GM21515 (cell line): ENCODE data around the gene DCLK1.

ENCODE experiments used
- ATAC-seq: cut with Tn5 transposase; IDR thresholded peaks from one replicate; pipeline ENCODE4 v1.9.1; 2021; ENCODE audit not compliant: unreplicated experiment

Gene DCLK1

DNA sequence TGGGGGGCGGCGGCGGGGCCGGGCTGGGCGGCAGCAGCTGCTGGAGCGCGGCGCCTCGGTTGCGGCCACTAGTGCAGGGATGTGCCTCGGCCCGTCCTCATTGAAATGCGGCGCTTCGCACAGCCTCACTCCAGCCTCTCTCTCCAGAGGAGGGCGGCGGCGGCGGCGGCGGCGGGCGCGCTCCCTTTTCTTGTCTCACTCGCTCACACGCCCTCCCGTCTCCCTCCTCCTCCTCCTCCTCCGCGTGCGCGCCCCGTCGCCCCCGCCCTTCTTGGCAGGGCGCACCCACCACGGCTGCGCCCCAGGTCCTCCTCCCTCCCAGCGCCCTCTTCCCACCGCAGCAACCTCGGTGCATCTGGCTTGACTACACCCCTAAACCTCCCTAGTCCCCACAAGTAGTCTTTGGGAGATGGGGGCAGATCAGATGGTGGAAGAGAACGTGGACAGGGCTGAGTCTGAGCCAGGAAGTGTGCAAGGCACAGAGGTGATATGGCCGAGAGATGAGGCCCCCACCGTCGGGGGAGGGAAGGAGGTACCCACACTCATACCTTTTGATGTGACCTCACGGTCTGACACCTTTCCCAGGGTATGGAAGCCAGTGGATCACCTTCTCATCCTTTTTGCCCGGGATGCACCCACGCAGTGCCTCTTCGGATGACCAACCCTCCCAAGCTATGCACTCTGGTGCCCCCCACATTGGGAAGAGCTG lies at the start of gene DCLK1:
DCLK1 (minus strand) TSS at position 161 of the 709 bp plus-strand sequence.
- ATAC-seq: no peak

DNA sequence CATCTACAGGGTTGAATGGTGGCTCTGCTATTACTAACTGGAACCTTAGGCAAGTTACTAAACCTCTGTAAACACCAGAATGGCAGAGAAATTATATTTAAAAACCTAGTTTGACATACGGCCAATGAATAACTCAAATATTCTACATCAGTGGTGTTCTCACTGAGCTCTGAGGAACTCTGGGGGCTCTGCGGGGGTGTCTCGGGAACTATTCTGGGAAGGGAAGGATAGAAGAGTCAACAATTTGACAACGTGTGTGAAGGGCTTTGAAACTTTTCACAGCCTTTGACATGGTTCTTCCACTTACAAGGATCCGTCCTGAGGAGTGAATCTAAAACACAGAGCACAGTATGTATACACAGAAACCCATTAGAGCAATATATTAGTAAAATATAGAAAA lies 44.4 kb upstream of the DCLK1 start:
- no peak for ATAC-seq

DNA sequence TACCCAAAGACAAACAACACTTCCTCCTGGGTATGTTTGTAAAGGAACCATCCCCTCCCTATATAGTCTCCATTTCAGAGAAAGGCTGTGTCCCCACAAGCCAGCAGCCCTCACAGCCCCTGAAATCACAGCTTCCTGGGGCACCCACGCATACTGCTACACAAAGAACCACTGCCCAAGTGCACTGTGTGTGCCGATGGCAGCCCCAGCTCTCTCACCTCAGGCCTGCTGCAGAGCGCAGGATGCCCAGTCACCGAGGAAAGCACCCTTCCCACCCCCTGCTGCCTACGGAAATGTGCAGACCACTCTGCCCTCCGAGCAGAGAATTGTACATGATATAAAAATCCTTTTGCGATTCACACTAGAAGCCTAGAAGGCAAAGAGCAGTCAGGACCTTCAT lies 43.7 kb upstream of the DCLK1 start:
- no peak for ATAC-seq

DNA sequence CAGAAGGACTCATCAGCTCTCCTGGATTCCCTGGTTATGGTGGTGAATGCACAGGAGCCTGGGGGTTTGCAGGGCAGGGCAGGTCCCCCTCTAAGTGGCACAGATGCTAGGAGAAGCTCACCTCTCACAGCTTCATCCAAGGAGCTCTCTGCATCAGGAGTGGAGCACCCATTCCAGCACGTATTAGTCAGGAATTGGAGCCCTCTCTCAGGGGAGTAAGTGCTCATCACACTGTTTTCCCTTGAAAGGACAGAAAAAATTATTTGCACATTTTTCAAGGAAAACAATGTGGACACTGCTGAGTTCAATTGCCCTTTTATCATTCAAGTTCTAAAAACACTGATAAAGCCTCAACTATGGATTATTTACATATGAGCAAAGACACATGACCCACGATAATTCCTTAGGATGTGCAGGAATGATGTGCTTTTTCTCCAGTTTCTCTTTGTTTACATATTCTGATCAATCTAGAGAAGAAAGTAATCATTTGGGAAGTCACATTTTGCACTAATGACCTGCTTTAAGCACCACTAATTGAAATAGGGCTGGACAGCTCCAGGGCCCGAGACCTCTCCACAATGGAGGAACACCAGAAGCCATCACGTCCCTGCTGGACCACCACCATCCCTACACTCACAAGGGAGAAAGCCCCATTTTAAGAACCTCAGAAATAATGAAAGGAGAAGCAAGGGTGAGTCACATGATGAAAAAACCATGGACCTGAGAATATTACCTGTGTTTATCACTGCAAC lies 42.6 kb upstream of the DCLK1 start:
- ATAC-seq: no peak

DNA sequence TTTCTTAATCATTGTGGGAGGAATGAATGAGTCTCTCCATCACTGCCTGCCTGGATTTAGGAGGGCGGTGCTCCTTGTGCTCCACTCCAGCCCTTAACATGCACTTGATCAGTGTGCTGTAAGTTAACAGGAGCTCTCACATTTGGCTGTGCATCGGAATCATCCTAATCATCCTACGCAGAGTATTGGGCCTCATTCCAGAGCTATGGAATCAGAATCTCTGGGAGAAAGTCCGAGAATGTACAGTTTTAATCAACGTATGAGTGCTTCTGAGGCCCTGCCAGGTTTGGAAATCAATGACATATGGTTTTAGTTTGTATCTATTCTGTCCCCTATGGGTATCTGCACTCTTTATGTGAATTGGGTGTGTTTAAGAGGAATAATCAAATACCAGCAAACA lies 34.9 kb upstream of the DCLK1 start:
- ATAC-seq: no peak

DNA sequence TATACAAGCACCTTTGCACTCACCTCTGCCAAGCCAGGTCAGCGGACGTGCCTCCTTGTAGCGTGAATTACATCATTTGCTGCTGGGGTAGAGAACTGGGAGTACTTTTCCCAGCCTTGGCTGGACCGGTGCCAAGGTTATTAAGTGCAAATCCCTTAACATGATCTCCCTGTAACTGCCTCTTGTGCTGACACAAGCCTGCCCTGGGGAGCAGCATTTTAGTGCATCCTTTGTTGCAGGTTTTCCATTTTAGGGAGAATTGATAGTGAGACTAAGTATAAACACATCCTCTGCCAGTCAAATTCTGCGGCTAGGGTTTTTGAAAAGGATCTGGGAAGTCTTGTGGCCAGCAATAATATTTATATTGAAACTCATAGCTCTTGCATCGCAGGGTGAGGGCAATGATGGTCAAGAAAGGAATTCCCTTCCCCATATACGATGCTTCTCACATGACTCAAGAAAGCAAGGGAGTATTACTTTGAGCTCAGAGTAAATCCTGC lies 32.7 kb upstream of the DCLK1 start:
- no peak for ATAC-seq

DNA sequence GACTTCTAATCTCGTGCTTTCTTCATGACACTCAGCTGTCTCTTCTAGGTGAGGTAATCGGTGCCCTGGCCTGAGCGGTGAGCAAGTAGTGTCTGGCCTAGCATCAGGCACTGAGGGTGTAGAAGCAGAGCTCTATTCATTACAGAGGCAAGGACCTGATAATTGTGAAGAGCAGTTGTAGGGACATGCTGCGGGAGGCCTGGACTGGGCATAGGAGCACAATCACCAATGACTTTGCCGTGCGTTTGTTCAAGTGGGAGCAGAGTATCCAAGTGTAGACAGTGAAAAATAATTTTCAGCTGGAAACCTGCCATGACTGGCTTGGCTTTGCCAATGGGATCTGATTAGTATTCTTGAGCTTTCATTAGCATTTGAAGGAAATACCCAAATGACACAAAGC lies 32.1 kb upstream of the DCLK1 start:
- ATAC-seq: no peak

DNA sequence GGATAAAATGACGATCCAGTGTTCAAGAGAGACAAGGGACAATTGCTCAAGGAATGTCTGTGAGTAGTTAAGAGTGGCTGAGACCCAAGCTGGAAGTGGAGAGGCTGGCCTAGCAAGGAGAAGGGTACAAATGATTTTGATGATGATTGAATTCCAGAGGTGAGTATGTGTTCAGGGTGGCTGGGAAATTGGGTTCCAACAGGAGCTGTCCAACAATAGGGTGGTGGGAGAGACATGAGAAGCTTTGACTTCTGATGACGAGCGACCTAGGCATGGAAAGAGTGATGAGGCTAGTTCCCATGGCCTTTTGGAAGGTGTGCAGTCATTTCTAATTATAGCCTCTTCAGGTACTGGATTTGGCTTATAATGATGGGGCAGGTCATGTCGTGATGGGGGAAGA lies 29.1 kb upstream of the DCLK1 start:
- no peak for ATAC-seq

DNA sequence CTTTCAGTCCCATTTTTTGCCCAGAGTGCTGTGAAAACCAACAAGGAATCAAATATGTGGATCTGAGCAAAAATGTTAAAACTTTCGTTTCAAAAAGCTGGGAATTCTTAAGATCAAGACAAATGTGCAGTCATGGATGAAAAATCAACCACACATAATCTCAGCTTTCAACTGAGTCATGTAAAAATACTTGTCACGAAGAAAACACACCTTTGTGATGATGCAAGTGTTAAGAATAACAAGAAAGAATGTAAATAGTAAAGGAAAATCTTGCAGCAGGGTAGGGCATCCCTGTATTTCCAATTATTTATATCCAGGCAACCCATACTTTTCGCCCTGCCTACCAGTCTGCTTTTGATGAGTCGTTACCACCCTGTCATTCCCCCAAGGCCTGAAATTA lies 27.4 kb upstream of the DCLK1 start:
- no peak for ATAC-seq

DNA sequence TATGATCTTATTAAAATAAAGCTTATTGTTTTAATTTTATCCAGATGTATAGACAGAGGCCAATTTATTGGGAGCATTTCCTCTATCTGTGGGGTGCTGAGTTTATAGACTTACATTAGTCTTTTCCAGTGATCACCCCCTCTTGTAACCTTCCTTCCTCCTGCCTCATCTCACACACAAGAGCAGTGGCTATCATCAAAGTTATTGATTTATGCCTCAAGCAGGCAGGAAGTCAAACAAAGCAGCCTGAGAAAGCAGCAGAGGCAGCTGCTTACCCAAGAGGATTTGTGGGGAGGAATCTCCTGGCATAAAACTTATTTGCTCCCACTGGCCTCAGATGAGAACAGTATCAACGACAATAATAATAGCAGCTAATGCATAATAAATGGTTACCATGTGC lies 26.3 kb upstream of the DCLK1 start:
- no peak for ATAC-seq

DNA sequence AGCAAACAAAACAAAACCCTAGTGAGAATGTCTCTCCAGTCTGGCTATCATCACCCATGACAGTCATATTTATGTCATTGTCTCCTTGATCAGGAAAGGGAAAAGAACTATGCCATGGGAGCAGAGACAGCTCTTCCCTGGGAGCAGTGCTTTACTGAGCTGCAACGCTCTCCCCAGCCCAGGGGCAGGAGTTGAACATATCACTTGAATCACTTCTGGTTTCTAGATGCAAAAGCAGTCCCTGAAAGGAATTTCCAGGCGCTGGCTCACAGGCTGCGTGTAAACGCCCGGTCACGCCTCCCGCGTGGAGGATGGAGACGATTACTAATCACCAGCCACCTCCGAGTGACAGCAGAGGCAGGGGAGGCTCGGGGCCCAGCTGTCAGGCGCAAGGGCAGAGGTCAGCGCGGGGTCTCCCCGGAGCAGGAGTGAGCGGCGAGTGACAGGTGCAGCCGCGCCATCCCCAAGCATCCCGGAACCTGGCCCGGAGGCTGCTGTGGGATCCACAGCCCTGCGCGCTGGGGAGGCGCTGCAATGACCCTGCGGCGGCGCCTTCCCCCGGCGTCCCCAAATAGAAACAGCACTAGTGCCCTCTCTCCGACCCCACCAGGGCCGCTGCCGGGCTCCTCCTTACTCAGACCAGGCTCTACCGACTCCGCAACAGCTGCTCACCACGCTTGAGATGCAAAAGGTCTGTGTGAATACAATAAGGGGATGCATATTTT lies 23.5 kb upstream of the DCLK1 start:
- no peak for ATAC-seq

DNA sequence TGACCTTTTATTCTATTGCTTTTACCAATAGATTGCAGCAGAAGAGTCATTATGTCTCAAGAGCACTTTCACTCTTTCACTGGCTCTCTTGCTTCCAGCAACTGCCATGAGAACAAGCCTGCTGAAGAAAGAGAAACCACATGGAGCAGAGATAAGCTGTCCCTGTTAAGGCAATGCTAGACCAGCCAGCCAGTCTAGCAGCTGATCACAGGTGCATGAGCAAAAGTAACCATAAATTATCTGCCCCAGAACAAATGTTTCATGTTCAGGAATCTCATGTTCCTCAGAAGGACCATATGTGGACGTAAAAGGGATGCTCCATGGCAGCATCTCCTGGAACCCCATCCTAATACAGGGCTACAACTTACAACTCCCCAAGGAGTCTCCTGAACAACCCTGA lies 20.4 kb upstream of the DCLK1 start:
- no peak for ATAC-seq

DNA sequence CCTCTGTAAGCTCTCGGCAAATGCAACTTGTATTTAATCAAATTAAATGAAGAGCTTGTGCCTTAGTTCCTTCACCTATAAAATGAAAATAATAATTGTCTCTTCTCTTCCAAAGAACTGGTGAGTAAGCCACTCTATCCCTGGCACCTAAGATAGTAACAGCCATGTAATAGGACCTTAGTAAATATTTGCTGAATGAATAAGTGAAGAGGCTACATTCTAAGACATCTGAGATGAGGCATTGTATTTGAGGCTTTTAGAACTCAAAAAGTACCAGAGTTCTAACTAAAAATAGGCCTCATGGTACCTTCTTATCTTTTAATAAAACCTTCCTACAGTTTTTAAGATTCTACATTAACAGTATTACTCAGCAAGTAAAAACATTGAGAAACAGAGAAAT lies 17.3 kb upstream of the DCLK1 start:
- ATAC-seq: no peak

DNA sequence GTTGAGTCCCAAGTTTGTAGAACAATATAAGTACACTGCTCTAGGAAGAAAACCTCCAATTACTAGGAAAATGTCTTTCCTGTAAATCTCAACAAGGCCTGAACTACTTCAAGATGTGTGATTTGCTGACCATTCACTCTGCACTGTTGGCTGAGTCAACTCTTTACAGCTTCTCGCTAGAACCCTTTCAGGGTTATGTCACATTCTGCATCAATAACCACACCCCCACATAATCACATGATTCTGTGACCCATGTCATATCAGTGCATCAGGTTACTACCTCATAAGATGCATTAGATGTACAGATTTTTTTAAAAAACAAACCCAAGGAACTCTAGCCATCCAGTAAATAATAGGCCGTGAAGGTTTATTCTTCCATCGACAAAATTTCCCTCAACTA lies 16.1 kb upstream of the DCLK1 start:
- ATAC-seq: no peak

DNA sequence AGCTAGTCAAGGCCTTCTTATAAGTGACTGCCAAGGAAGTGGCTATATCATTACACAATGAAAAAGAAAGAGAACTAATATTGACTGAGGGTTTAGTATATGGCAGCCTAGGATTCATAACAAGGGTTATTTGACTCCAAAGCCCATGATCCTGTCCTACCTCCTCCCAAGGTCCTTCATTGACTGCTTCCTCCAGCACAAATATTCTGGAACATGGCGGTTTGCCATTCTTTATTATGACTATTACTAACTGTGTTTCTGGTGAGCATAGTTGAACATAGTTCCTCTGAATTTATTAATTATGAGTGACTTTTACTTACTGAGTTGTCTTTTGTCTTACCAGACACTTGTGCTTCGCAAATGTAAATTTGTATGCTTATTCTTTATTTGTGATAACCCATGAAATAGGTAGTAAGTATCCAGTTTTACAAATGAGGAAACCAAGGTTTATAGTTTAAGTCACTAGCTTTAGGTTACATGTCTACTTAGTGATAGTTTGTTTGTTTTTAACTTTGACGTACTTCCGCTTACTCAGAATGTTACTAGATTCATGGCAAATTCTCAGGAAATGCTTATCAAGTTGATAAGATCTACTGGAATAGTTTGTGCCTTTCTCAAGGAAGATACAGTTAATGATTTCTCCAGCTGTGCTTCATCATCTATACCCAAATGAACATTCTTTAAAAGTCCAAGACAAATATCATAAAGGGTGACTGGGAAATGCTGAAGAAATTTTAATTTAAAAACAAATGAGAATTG lies 15.5 kb upstream of the DCLK1 start:
- no peak for ATAC-seq

DNA sequence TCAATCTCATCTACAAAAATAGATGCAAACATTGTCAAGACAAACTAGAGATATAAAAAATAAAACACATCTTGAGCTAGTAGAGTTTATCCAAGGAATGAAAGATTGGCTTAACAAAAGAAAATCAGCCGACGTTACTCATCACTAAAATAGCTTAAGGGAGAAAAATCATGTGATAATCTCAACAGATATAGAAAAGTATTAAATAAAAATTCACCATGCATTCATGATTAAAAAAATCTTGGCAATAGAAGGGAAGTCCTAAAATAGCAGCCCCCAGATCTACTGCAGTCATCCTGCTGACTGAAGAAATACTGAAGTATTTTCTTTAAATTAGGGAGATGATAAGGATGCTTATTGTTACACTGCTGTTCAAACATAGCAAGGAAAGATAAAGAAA lies 12.6 kb upstream of the DCLK1 start:
- no peak for ATAC-seq

DNA sequence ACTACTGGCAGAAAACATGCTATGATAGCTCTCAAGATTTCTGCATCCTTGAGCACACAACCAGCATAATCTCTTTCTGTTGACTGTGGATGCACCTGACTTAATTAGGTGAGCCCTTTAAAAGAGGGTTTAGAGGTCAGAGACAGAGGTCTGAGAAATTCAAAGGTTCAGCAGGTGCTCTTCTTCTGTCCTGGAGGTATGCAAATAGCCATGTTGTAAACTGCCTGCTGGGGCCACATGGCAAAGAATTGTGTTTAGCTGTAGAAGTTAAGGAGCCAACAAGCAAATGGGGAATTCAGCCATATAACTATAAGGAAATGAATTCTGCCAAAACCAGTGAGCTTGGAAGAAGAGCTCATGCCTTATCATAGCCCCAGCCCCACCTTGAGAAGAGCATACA lies 11.6 kb upstream of the DCLK1 start:
- no peak for ATAC-seq

DNA sequence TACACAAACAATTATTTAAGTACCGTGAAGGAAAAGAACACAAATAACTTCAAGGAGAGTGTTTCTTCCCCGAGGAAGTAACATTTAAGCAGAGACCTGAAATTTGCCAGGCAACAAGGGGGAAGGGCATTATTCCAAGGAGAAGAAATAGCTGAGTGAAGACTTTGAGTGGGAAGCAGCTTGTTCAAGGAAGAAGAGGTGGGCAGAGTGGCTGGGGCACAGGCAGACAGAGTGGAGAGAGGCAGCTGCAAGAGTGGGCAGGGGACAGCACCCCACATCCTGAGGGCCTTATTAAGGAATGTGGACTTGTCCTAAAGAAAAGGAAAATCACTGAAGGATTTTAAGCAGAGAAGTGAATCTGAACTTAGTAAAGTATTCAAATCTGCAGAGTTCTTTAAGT lies 4.7 kb upstream of the DCLK1 start:
- ATAC-seq: no peak

DNA sequence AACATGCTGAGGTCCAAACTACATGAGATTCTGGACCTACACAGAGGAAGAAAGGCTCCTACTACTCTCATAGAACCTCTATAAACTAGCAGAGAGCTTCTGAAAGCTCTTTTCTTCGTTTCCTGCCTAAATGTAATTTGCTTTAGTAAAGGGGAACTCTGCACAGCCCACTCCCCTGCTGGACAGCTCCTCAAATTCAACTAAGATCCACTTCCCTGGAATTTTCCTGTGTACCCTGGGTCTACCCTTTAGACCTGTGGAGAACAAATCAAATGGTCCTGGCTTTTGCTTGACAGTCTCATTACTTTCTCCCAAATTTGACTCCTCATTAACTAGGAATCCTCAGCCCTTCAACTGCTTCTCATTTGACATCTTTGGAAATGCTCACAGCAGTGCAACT lies 3.5 kb upstream of the DCLK1 start:
- no peak for ATAC-seq

DNA sequence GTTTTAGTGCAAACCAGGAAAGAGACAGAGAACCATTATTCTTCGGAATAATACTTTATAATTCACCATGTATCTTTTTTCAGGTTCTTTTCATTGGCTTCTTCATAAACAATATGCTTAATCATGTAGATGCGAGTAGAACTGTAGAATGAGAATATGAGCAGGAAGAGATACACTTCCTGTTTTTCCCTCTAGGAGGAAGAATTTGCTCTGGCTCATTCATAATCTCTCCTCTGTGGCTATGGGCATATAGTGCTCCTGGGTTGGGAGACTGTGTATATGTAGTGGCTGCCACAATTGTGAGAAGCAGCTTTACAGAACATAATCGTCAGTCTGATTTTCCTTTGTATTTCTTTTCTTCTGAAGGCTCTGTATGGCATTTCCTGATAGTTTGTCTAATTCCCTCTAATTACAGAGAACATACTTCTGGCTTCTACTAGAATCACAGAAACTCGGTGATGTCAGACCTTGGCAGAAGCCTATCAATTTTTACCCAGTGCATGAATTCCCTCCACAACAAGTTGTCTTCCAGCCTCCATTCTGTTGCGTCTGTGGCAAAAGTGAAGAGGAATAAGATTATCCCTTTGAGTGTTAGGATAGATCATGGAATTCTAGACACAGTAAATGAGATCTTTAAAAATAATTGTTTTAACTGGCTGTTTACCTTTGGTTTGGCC lies 2.9 kb upstream of the DCLK1 start:
- ATAC-seq: no peak

DNA sequence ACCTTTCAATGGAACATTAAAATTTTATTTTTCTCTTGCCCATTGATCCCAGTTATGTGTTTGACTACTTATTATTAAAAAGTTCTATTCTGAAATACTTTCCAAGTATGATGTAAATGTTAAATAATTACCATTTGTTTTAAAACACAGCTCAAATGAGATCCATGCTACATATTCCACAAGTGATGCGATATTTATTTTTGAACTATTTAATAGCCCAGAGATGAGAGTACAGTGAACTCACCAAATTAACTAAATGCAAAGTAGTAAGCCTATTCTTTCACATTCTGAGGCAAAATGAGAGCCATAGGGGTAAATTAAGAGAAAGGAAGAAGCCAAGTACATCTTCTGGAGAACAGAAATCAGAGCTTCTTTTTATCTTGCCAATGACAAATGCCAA lies 1.2 kb upstream of the DCLK1 start:
- no peak for ATAC-seq
